AG20443 (cell line): Measurements from ENCODE around the gene KCNQ5.
"Not testable (repeated sequence)": the region's sequence is repeated elsewhere in the genome, so short reads cannot be mapped to it uniquely, and the experiment has no call there.

Experiments used
- DNase-seq: peaks from one replicate; pipeline ENCODE4 v3.0.0; 2012; ENCODE audit warnings: low spot score, mixed read lengths

KCNQ5 gene

DNA sequence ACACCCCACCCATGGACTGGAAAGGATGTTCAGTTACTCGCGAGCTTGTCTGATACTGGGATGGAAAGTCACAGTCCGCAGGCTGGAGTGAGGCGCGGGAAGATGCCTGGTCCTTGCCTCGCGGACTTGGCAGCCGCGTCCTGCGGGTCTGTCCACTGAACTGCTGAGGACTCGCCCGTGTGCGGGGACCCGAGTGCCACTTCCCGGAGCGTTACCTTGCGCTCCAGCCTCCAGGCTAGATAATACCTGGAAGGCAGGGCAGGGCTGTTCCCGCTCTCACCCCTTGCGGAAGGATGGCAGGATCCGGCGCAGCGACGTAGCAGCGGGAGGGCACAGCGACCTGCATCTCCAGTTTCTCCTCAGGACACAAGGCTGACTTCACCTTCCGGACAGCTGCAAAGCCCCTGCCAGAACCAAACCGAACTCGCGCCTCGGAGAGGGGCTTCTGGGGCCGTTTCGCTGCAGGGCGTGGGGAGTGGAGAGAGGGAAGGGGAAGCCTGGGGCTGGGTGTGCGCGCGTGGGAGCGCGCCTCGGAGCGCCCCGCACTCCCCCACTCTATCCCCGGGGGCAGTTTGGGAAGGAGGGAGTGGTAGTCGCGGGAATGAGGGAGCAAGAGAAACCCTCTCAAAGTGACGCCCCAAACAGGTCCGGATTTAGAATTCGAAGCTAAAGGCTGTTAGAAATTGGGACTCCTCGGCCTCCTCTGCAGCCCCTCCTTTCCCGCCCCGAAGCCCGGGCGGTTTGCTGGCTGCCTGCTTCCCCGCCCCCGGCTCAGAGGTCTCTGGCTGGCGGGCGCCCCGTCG, at the start of gene KCNQ5:
KCNQ5 (plus strand) TSS at position 774 of the 803 bp plus-strand sequence.
- DNase-seq, result peak; percentile 47

DNA sequence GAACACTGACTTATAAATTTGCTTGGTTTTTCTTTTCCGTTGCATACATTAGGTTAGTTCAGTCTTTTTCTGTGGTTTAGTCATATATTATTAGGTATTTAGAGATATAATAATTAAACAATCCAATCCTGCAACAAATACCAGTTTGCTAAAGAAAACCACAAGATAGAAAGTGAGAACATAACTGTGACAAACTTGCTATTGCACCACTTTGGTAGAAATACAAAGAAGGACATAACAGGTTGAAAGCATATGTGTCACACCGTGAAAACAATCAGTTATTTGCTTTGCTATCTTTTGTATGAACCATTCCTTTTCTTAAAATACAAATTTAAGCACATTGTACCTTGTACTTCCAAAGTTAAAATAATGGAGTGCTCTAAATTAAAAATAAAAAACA, 42.0 kb upstream of the KCNQ5 start:
- DNase-seq, result peak; percentile 13

GRCh38 chr6:72580281-72580940, 41.5 kb upstream of the KCNQ5 start:
- DNase-seq, result peak; percentile 63

DNA sequence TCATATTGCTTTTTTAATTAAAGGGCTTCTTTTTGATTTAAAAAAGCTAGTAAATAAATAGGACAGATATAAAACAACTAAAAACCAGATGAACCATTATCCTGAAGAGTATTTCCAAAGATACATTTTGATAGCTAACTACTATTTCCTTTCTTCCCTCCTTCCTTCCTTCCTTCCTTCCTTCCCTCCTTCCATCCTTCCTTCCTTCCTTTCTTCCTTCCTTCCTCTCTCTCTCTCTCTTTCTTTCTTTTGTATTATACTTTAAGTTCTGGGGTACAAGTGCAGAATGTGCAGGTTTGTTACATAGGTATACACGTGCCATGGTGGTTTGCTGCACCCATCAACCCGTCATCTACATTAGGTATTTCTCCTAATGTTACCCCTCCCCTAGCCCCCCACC, 40.9 kb upstream of the KCNQ5 start:
- not testable (repeated sequence) for DNase-seq

DNA sequence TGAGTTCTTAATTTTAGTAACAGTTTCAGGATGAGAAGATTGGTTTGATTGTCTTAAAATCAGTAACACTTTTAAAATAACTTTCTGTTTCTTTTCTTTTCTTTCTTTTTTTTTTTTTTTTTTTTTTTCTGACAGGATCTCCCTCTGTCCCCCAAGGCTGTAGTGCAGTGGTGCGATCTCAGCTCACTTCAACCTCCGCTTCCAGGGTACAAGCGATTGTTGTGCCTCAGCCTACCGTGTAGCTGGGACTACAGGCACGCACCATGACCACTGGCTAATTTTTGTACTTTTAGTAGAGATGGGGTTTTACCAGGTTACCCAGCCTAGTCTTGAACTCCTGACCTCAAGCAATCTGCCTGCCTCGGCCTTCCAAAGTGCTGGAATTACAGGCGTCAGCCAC, 33.7 kb upstream of the KCNQ5 start:
- DNase-seq, result no peak

DNA sequence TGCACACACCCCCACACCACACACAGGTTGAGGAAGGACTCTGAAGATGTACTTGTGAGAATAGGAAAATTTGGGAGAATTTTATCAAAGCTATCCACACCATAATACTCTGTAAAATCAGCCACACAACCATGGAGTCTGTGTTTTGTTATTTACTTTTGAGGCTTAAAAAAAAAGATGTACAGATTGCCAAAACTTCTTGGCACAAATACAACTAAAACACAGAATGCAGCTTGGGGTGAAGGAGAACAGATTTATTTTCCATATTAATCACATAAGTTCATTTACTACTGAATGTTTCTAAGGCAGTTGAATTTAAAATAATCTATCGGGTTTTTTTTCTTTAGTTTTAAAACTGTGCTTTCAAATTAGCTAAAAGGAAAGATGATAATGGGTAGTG, 32.8 kb upstream of the KCNQ5 start:
- DNase-seq, result no peak

DNA sequence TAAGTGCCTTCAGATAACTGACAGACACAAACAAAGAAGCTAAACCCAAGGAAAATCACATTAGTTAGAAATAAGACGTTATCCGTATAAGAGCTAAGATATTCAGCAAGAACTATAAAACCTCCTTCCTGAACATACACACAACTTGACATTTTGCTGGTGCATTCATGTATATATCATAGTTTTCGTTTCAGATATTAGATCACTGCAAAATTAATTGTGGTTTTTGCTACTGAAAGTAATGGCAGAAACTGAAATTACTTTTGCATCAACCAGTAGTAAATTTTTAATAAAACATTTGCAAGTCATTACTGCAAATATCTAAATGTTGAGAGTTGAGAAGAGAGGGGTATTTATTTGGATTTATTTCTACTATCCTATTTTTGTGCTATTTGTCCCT, 26.1 kb upstream of the KCNQ5 start:
- DNase-seq, result no peak

GRCh38 chr6:72616406-72617015, 5.4 kb upstream of the KCNQ5 start:
- peak; percentile 31 for DNase-seq

DNA sequence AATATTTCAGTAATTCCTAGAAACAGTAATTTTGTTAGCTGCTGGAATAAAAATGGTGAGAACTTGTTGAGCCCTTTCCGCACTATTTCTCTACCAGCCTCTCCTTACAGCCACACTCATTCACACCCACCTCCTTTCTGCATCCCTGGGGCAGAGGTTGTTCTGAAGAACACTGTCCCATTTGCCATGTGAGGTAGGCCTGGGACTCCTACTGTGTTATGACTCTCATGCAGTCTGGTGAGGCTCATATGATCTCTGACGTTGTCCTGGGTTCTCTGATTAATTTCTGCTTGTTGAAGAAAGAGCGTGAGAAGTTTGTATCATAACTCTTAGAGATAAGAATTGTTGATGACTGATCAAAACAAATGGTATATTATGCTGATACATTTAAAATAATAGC, 4.1 kb upstream of the KCNQ5 start:
- DNase-seq, result no peak

- DNase-seq, result peak; percentile 56
Observed at GRCh38 chr6:72619883-72620696, 1.8 kb upstream of the KCNQ5 start.

DNA sequence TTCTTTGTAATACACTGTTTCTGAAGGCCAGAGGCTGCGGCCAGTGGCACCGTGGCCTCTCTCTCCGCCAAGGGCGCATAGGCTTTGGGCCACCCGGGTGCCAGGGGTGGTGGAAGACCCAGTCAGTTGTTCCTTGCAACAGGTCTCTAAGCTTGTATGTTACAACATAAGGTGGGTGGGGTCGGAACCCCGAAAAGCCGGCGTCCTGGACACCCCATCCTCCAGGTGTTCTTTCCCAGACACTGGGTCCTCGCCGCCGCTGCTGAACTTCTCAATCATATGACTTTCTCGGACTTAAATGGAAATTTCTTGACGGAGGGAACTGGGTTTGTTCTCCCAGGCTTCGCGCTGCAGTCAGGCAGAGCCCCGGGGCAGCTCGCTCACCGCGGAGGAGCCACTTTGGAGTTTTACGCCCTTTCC, 983 bp upstream of the KCNQ5 start:
- DNase-seq, result peak; percentile 13

DNA sequence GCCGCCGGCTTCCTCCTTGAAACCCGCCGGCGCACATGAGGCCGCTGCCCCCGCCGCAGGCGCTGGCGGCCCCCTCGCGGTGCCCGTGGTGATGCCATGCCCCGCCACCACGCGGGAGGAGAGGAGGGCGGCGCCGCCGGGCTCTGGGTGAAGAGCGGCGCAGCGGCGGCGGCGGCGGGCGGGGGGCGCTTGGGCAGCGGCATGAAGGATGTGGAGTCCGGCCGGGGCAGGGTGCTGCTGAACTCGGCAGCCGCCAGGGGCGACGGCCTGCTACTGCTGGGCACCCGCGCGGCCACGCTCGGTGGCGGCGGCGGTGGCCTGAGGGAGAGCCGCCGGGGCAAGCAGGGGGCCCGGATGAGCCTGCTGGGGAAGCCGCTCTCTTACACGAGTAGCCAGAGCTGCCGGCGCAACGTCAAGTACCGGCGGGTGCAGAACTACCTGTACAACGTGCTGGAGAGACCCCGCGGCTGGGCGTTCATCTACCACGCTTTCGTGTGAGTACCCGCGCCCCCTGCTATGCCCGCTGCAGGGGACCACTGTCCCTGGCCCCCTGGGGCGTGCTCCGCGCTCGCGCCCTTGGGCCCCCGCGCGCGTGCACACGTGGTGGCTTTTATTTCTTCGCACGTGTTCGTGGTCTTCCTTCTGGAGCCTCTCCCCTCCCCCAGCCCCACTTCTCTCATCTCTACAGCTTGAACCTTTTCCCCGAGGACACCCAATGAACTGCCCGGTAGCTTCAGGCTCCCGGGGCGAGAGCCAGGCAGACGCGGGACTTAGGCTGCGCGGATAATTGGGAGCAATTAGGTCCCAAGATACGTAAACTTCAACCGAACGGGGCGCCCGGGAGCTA, 453 bp downstream of the KCNQ5 start:
- DNase-seq, result peak; percentile 55

GRCh38 chr6:72623808-72624207, 1.9 kb downstream of the KCNQ5 start:
- DNase-seq, result no peak

GRCh38 chr6:72624557-72625160, 2.8 kb downstream of the KCNQ5 start:
- DNase-seq, result peak; percentile 38

DNA sequence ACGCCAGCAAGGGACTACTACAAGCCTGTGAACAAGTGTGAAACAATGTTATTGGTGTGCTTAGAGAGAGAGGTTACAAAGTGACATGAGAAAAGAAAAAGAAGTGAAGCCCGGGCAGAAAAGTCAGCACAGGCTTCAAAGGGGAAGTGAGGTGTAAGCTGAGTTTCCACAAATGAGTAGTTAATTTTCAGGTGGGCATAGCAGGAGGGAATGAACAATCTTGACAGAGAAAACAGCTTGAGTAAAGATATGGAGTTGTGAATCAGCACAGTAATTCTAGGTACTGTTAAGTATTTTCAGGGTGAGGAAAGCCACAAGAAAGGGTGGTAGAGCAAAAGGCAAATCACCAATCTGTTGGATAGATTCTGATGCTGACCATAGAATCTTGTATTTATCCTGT, 4.3 kb downstream of the KCNQ5 start:
- no peak for DNase-seq

GRCh38 chr6:72627539-72627938, 5.7 kb downstream of the KCNQ5 start:
- DNase-seq, result no peak

GRCh38 chr6:72631480-72631879, 9.6 kb downstream of the KCNQ5 start:
- peak; percentile 17 for DNase-seq

DNA sequence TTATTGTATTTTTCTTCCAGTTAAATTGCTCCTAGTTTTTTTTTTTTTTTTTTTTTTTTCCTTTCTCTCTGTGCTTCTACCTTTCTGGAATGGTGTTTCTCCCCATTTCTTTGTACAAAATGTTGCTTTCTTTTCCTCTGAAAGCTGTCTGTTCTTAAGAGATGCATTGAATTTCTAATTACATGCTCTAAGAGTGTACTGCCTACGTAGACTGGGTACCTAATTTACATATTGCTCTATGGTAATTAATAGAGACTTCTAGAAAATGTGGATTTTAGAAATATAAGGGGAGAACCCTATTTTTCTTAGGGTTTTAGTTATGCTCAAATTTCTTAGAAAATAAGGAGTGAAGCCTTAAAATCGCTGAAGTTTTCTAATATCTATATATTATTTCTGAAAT, 13.8 kb downstream of the KCNQ5 start:
- no peak for DNase-seq

GRCh38 chr6:72636215-72636614, 14.4 kb downstream of the KCNQ5 start:
- no peak for DNase-seq

- DNase-seq, result no peak
Observed at GRCh38 chr6:72636786-72637185, 14.9 kb downstream of the KCNQ5 start.
